Stimulated activated CD8-positive, alpha-beta memory T cell treated with anti-CD3 and anti-CD28 coated beads, Interleukin-12 subunit alpha, Interleukin-12 subunit beta, amount 100 ng/mL, for 24 hours (primary cell): ENCODE data around the gene IGFBP7.

Experiments
- DNase-seq: peaks from one replicate; pipeline ENCODE4 v3.0.0-alpha.2; 2020; ENCODE audit errors: extremely low read depth

Gene IGFBP7

GRCh38 chr4:57109847-57110639 lies at the start of gene IGFBP7:
Gene IGFBP7 (minus strand): TSS chr4:57110385. CDS start chr4:57110351, 34 bp downstream.
- DNase-seq = no peak

- no peak for DNase-seq
These were observed 49.7 kb upstream of the IGFBP7 start for GRCh38 chr4:57159866-57160265.

- no peak for DNase-seq
These were observed 48.6 kb upstream of the IGFBP7 start for GRCh38 chr4:57158762-57159161.

GRCh38 chr4:57158221-57158620 lies 48.0 kb upstream of the IGFBP7 start:
- no peak for DNase-seq

- DNase-seq = no peak
These were observed 47.5 kb upstream of the IGFBP7 start for GRCh38 chr4:57157596-57158137.

- no peak for DNase-seq
These were observed 46.2 kb upstream of the IGFBP7 start for GRCh38 chr4:57156242-57156990.

- no peak for DNase-seq
These were observed 44.7 kb upstream of the IGFBP7 start for GRCh38 chr4:57154926-57155325.

- DNase-seq = no peak
These were observed 44.0 kb upstream of the IGFBP7 start for GRCh38 chr4:57154191-57154590.

GRCh38 chr4:57153207-57153606 lies 43.0 kb upstream of the IGFBP7 start:
- no peak for DNase-seq

- no peak for DNase-seq
These were observed 41.3 kb upstream of the IGFBP7 start for GRCh38 chr4:57151481-57151880.

GRCh38 chr4:57149833-57150232 lies 39.6 kb upstream of the IGFBP7 start:
- DNase-seq = no peak

GRCh38 chr4:57148831-57149505 lies 38.8 kb upstream of the IGFBP7 start:
- no peak for DNase-seq

- DNase-seq = no peak
These were observed 38.0 kb upstream of the IGFBP7 start for GRCh38 chr4:57148177-57148576.

GRCh38 chr4:57147335-57148060 lies 37.3 kb upstream of the IGFBP7 start:
- no peak for DNase-seq

- no peak for DNase-seq
These were observed 36.3 kb upstream of the IGFBP7 start for GRCh38 chr4:57146444-57146843.

- no peak for DNase-seq
These were observed 34.3 kb upstream of the IGFBP7 start for GRCh38 chr4:57144466-57144865.

GRCh38 chr4:57139783-57140182 lies 29.6 kb upstream of the IGFBP7 start:
- DNase-seq = no peak

- DNase-seq = no peak
These were observed 27.1 kb upstream of the IGFBP7 start for GRCh38 chr4:57137261-57137660.

- no peak for DNase-seq
These were observed 26.1 kb upstream of the IGFBP7 start for GRCh38 chr4:57136281-57136680.

GRCh38 chr4:57132743-57133137 lies 22.6 kb upstream of the IGFBP7 start:
- DNase-seq = no peak

GRCh38 chr4:57131849-57132742 lies 21.9 kb upstream of the IGFBP7 start:
- DNase-seq = no peak
